Muscle layer of colon (tissue), 2 donors: ENCODE measurements around the gene ZNF804B.

Experiments
- H3K27ac ChIP-seq: one replicate; pipeline ENCODE4 v1.7.0; 2013; ENCODE audit warnings: low read depth, mild to moderate bottlenecking, low read length, moderate library complexity
- H3K27me3 ChIP-seq, 2 donors: one replicate each; pipeline ENCODE4 v1.7.0; 2013; ENCODE audit warnings: low read length in 2 of 2, mild to moderate bottlenecking in 2 of 2; ENCODE audit not compliant: insufficient read depth in 2 of 2, control insufficient read depth in 1 of 2
- H3K36me3 ChIP-seq: one replicate; pipeline ENCODE4 v1.7.0; 2013; ENCODE audit warnings: mild to moderate bottlenecking, low read length; ENCODE audit not compliant: insufficient read depth
- H3K4me1 ChIP-seq: one replicate; pipeline ENCODE4 v1.7.0; 2013; ENCODE audit warnings: mild to moderate bottlenecking, low read length; ENCODE audit not compliant: insufficient read depth
- H3K4me3 ChIP-seq, 2 donors: one replicate each; pipeline ENCODE4 v1.7.0; 2013; ENCODE audit warnings: low read length in 2 of 2, low read depth in 1 of 2, mild to moderate bottlenecking in 1 of 2, moderate library complexity in 1 of 2
- H3K9ac ChIP-seq: one replicate; pipeline ENCODE4 v1.7.0; 2013; ENCODE audit warnings: low read length
- H3K9me3 ChIP-seq: one replicate; pipeline ENCODE4 v1.7.0; 2013; ENCODE audit warnings: mild to moderate bottlenecking, low read length
- donor health status: abdominal sarcoma.
- donor health status: Adenocarcinoma of cecum.

ZNF804B gene

GRCh38 chr7:88985295-88985694 is 225.8 kb downstream of the ZNF804B start:
- Histone ChIP-seq H3K27me3 (no peaks in the 10 kb centered on the region), H3K9ac (no peak overlapping the region), H3K4me3 (no peak overlapping the region), H3K36me3 (no peaks in the 10 kb centered on the region), H3K27ac (no peak overlapping the region), H3K9me3 (no peaks in the 10 kb centered on the region), H3K4me1 (no peaks in the 10 kb centered on the region)

- no peaks in the 10 kb centered on the region for H3K36me3 ChIP-seq
- no peaks in the 10 kb centered on the region for H3K27me3 ChIP-seq
- H3K4me1 ChIP-seq, result no peaks in the 10 kb centered on the region
- no peaks in the 10 kb centered on the region for H3K9me3 ChIP-seq
- no peak overlapping the region for H3K27ac ChIP-seq
- no peak overlapping the region for H3K9ac ChIP-seq
- H3K4me3 ChIP-seq, result no peak overlapping the region
Measured at GRCh38 chr7:89001306-89001705, 241.8 kb downstream of the ZNF804B start.

- H3K9ac ChIP-seq, result no peak overlapping the region
- no peaks in the 10 kb centered on the region for H3K9me3 ChIP-seq
- no peaks in the 10 kb centered on the region for H3K36me3 ChIP-seq
- H3K4me1 ChIP-seq, result no peaks in the 10 kb centered on the region
- H3K4me3 ChIP-seq, result peak overlapping the region in 1 of 2 donors; percentile 15
- no peak overlapping the region for H3K27ac ChIP-seq
- H3K27me3 ChIP-seq, result no peaks in the 10 kb centered on the region
Measured at GRCh38 chr7:89002981-89003956, 243.8 kb downstream of the ZNF804B start.

- Histone ChIP-seq H3K9me3 (no peaks in the 10 kb centered on the region), H3K27me3 (no peaks in the 10 kb centered on the region), H3K4me3 (no peak overlapping the region), H3K27ac (no peak overlapping the region), H3K4me1 (no peaks in the 10 kb centered on the region), H3K36me3 (no peaks in the 10 kb centered on the region), H3K9ac (no peak overlapping the region)
Measured at GRCh38 chr7:89012016-89012415, 252.5 kb downstream of the ZNF804B start.

GRCh38 chr7:89017695-89018094 is 258.2 kb downstream of the ZNF804B start:
- Histone ChIP-seq H3K27me3 (no peaks in the 10 kb centered on the region), H3K9ac (no peak overlapping the region), H3K27ac (no peak overlapping the region), H3K4me3 (no peak overlapping the region), H3K4me1 (no peaks in the 10 kb centered on the region), H3K9me3 (no peaks in the 10 kb centered on the region), H3K36me3 (no peaks in the 10 kb centered on the region)

GRCh38 chr7:89021741-89022140 is 262.2 kb downstream of the ZNF804B start:
- Histone ChIP-seq H3K27me3 (no peaks in the 10 kb centered on the region), H3K4me3 (no peak overlapping the region), H3K9ac (no peak overlapping the region), H3K27ac (no peak overlapping the region), H3K36me3 (no peaks in the 10 kb centered on the region), H3K9me3 (no peaks in the 10 kb centered on the region), H3K4me1 (no peaks in the 10 kb centered on the region)

- H3K9ac ChIP-seq, result no peak overlapping the region
- no peaks in the 10 kb centered on the region for H3K4me1 ChIP-seq
- H3K9me3 ChIP-seq, result no peaks in the 10 kb centered on the region
- H3K4me3 ChIP-seq, result no peak overlapping the region
- no peaks in the 10 kb centered on the region for H3K36me3 ChIP-seq
- no peak overlapping the region for H3K27ac ChIP-seq
- no peaks in the 10 kb centered on the region for H3K27me3 ChIP-seq
Measured at GRCh38 chr7:89023206-89023605, 263.7 kb downstream of the ZNF804B start.

GRCh38 chr7:89023877-89024276 is 264.4 kb downstream of the ZNF804B start:
- H3K4me1 ChIP-seq, result no peaks in the 10 kb centered on the region
- H3K9me3 ChIP-seq, result no peaks in the 10 kb centered on the region
- H3K27me3 ChIP-seq, result no peaks in the 10 kb centered on the region
- H3K9ac ChIP-seq, result no peak overlapping the region
- H3K27ac ChIP-seq, result no peak overlapping the region
- no peaks in the 10 kb centered on the region for H3K36me3 ChIP-seq
- H3K4me3 ChIP-seq, result no peak overlapping the region

GRCh38 chr7:89027781-89028180 is 268.3 kb downstream of the ZNF804B start:
- H3K9me3 ChIP-seq, result no peaks in the 10 kb centered on the region
- H3K36me3 ChIP-seq, result no peaks in the 10 kb centered on the region
- H3K4me3 ChIP-seq, result no peak overlapping the region
- H3K27ac ChIP-seq, result no peak overlapping the region
- H3K27me3 ChIP-seq, result no peaks in the 10 kb centered on the region
- no peak overlapping the region for H3K9ac ChIP-seq
- H3K4me1 ChIP-seq, result no peaks in the 10 kb centered on the region

- Histone ChIP-seq H3K27me3 (no peaks in the 10 kb centered on the region), H3K9me3 (no peaks in the 10 kb centered on the region), H3K4me1 (no peaks in the 10 kb centered on the region), H3K27ac (no peak overlapping the region), H3K4me3 (no peak overlapping the region), H3K9ac (no peak overlapping the region), H3K36me3 (no peaks in the 10 kb centered on the region)
Measured at GRCh38 chr7:89028319-89028718, 268.8 kb downstream of the ZNF804B start.

- Histone ChIP-seq H3K36me3 (no peaks in the 10 kb centered on the region), H3K4me3 (no peak overlapping the region), H3K27ac (no peak overlapping the region), H3K27me3 (no peaks in the 10 kb centered on the region), H3K9me3 (no peaks in the 10 kb centered on the region), H3K4me1 (no peaks in the 10 kb centered on the region), H3K9ac (no peak overlapping the region)
Measured at GRCh38 chr7:89029864-89030263, 270.4 kb downstream of the ZNF804B start.

- no peak overlapping the region for H3K9ac ChIP-seq
- H3K4me3 ChIP-seq, result no peak overlapping the region
- no peaks in the 10 kb centered on the region for H3K4me1 ChIP-seq
- no peaks in the 10 kb centered on the region for H3K36me3 ChIP-seq
- H3K27ac ChIP-seq, result no peak overlapping the region
- H3K27me3 ChIP-seq, result no peaks in the 10 kb centered on the region
- no peaks in the 10 kb centered on the region for H3K9me3 ChIP-seq
Measured at GRCh38 chr7:89041240-89041639, 281.7 kb downstream of the ZNF804B start.
